Upper lobe of right lung (tissue), 1 donor: Measurements from ENCODE around the gene SH3RF2. TPM values are rescaled to one million over a fixed set of nuclear protein-coding genes. Genes with fewer than 3 reads are reported as not detected.

Experiments used
- ATAC-seq: fragments of 200-7000 bp; cut with Tn5 transposase; one replicate; pipeline ENCODE4 v1.9.1; 2020; ENCODE audit warnings: mild to moderate bottlenecking, moderate library complexity
- DNase-seq: peaks from one replicate; pipeline ENCODE4 v3.0.0-alpha.2; 2020
- H3K27ac ChIP-seq: fragments of 200-600 bp; one replicate; pipeline ENCODE4 v1.8.0; 2022
- H3K27me3 ChIP-seq: fragments of 200-600 bp; one replicate; pipeline ENCODE4 v1.8.0; 2022; ENCODE audit warnings: mild to moderate bottlenecking
- H3K36me3 ChIP-seq: fragments of 200-600 bp; one replicate; pipeline ENCODE4 v1.8.0; 2022
- H3K4me1 ChIP-seq: fragments of 200-600 bp; one replicate; pipeline ENCODE4 v1.8.0; 2022
- H3K4me3 ChIP-seq: fragments of 200-600 bp; one replicate; pipeline ENCODE4 v1.8.0; 2022; ENCODE audit warnings: mild to moderate bottlenecking
- H3K9me3 ChIP-seq: fragments of 200-600 bp; one replicate; pipeline ENCODE4 v1.8.0; 2022
- intact Hi-C: fragments of 100-400 bp; cut with DNase I; formaldehyde crosslinking; loops from one replicate; pipeline ENCODE4 v1.11.0; 2022
- total RNA-seq: library from RNA; stranded (reverse); fragmentation: NEBNext Ultra II Directional; extraction: Animal tissue kit (Norgen Biotek cat#: 25700); gene quantifications from one replicate; pipeline ENCODE4 v1.2.1, GENCODE V29; 2021
- TF ChIP-seq, protein P1 (sequence below): fragments of 200-600 bp; IDR thresholded peaks from one replicate; pipeline ENCODE4 v1.8.0; 2022; ENCODE audit warnings: antibody characterized with exemption
- donor health status: DM: no; HTN: yes; CAD: no; lungs with severe emphysema.

The SH3RF2 gene
- total RNA-seq, 1 donor from 2014 or later: 12.4 TPM

DNA sequence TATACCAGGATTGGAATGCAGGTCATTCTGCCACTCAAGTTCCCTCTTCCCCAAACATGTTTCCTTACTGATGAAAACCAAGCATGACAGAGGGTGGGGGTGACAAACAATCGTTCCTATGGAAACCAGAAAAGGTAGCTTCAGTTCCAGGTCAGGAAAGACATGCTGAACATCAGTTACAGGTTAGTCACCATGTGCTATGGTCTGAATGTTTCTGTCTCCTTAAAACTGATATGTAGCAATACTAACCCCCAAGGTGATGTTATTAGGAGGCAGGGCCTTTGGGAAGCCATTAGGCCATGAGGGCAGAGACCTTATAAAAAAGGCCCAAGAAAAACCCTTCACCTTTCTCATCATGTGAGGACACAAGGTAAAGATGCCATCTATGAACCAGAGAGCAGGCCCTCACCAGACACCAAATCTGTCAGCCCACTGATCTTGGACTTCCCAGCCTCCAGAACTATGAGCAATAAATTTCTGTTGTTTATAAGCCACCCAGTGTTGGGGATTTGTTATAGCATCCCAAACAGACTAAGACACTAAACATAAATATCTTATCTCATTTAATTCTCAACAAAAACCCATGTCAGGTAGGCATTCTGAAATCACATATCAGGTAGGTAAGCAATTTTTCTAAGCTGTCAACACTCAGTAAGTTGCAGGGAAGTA lies 15.7 kb upstream of the SH3RF2 start:
- intact Hi-C loops: no loop called here
- Histone ChIP-seq H3K4me3 (no peak overlapping the region), H3K27me3 (no peaks in the 10 kb centered on the region), H3K36me3 (no peaks in the 10 kb centered on the region), H3K27ac (no peak overlapping the region), H3K9me3 (no peaks in the 10 kb centered on the region), H3K4me1 (peaks cover 6% of the 10 kb centered on the region)
- DNase-seq (no peak), ATAC-seq (no peak)
- TF ChIP-seq, protein P1, sequence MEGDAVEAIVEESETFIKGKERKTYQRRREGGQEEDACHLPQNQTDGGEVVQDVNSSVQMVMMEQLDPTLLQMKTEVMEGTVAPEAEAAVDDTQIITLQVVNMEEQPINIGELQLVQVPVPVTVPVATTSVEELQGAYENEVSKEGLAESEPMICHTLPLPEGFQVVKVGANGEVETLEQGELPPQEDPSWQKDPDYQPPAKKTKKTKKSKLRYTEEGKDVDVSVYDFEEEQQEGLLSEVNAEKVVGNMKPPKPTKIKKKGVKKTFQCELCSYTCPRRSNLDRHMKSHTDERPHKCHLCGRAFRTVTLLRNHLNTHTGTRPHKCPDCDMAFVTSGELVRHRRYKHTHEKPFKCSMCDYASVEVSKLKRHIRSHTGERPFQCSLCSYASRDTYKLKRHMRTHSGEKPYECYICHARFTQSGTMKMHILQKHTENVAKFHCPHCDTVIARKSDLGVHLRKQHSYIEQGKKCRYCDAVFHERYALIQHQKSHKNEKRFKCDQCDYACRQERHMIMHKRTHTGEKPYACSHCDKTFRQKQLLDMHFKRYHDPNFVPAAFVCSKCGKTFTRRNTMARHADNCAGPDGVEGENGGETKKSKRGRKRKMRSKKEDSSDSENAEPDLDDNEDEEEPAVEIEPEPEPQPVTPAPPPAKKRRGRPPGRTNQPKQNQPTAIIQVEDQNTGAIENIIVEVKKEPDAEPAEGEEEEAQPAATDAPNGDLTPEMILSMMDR: no peak

DNA sequence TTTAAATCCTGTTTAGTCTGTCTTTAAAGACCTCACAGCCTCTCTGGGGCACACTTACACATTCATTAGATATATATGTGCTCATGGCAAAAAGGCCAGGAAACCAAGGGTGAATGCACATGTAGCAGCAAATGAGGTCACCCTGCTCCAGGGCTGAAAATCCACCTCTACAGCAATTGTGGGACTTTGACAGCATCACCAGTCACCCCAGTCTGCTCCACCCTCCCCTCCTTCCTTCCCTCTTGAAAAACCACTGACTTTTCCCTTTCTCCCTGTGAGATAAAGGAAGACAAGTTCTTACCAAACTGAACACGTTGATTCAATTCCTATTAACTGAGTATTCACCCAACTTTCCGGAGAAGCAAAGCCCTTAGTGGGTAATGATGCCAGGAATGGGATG lies 15.2 kb upstream of the SH3RF2 start:
- intact Hi-C loops: no loop called here
- H3K9me3 ChIP-seq: no peaks in the 10 kb centered on the region
- H3K36me3 ChIP-seq: no peaks in the 10 kb centered on the region
- peaks cover 6% of the 10 kb centered on the region for H3K4me1 ChIP-seq
- TF ChIP-seq, protein P1: no peak
- ATAC-seq (no peak), DNase-seq (no peak)
- H3K4me3 ChIP-seq: no peak overlapping the region
- H3K27ac ChIP-seq: no peak overlapping the region
- no peaks in the 10 kb centered on the region for H3K27me3 ChIP-seq

DNA sequence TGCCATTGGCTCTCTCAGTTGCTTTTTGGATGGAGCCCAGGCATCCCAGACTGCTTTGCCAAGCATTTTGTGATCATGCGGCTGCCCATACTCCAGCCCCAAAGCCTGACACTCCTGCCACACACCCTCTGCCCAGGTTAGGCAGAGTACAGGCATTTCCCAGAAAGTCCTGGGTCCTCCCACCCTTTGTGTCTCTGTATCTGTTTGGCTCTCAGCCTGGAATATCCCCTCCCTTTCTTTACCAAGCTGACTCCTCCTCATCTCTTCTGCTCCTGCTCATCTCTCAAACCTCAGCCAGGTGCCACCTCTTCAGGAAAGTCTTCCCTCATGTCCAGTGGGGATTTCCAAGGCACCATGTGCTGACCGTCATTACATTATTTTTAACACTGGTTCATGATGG lies 14.3 kb upstream of the SH3RF2 start:
- no peak overlapping the region for H3K4me3 ChIP-seq
- H3K27ac ChIP-seq: no peak overlapping the region
- ATAC-seq (no peak), DNase-seq (no peak)
- peaks cover 6% of the 10 kb centered on the region for H3K4me1 ChIP-seq
- H3K27me3 ChIP-seq: no peaks in the 10 kb centered on the region
- no peaks in the 10 kb centered on the region for H3K36me3 ChIP-seq
- TF ChIP-seq, protein P1: no peak
- intact Hi-C loops: no loop called here
- H3K9me3 ChIP-seq: no peaks in the 10 kb centered on the region

GRCh38 chr5:145923405-145923804 lies 13.0 kb upstream of the SH3RF2 start:
- ATAC-seq: no peak
- Histone ChIP-seq H3K27ac (no peak overlapping the region), H3K4me3 (no peak overlapping the region), H3K36me3 (no peaks in the 10 kb centered on the region), H3K27me3 (no peaks in the 10 kb centered on the region), H3K9me3 (no peaks in the 10 kb centered on the region), H3K4me1 (peaks cover 6% of the 10 kb centered on the region)
- no peak for DNase-seq
- intact Hi-C loops: no loop called here
- TF ChIP-seq, protein P1: no peak

GRCh38 chr5:145924849-145925248 lies 11.5 kb upstream of the SH3RF2 start:
- Histone ChIP-seq H3K9me3 (no peaks in the 10 kb centered on the region), H3K36me3 (no peaks in the 10 kb centered on the region), H3K4me1 (peaks cover 6% of the 10 kb centered on the region), H3K4me3 (no peak overlapping the region), H3K27me3 (no peaks in the 10 kb centered on the region), H3K27ac (no peak overlapping the region)
- intact Hi-C loops: no loop called here
- TF ChIP-seq, protein P1: no peak
- no peak for DNase-seq
- ATAC-seq: no peak

- Histone ChIP-seq H3K27me3 (no peaks in the 10 kb centered on the region), H3K4me3 (no peak overlapping the region), H3K36me3 (no peaks in the 10 kb centered on the region), H3K4me1 (peaks cover 6% of the 10 kb centered on the region), H3K9me3 (no peaks in the 10 kb centered on the region), H3K27ac (no peak overlapping the region)
- ATAC-seq (peak; percentile 74), DNase-seq (no peak)
- intact Hi-C loops: no loop called here
- TF ChIP-seq, protein P1: no peak
Measured at GRCh38 chr5:145925353-145925752, 11.0 kb upstream of the SH3RF2 start.
